Retinal pigment epithelial cell (primary cell): ENCODE measurements around the gene C20orf173.

Experiments
- DNase-seq: peaks from one replicate; pipeline ENCODE4 v3.0.0-alpha.2; 2010; ENCODE audit warnings: low read depth
- H3K4me3 ChIP-seq: 2 replicates; pipeline ENCODE4 v1.5.1; 2011; ENCODE audit warnings: mild to moderate bottlenecking, low read length, control low read depth, moderate library complexity
- TF ChIP-seq, protein P1 (sequence below): conservative IDR thresholded peaks from 2 replicates; pipeline ENCODE4 v1.5.1; 2011; ENCODE audit warnings: low read depth, low read length, control low read depth, inconsistent platforms

Gene C20orf173

DNA sequence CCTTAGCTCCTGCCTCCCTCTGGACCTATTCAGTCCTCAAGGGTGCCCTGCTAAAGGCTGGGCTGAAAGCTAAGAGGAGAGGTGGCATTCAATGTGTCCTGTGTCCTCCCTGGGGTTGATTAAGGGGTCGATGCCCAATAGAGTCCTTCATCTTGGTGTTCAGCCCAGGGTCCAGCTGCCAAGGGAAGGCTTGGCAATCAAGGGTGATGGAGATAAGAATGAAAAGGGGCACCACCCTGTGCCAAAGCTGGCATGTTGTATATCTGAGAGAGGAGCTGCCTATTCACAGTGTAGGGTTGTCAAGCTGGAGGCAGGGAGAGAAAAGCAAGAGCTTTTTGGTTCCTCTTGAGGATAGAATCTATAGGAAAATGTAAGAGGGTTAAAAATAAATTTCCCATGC, 12.3 kb downstream of the C20orf173 start:
- TF ChIP-seq, protein P1, sequence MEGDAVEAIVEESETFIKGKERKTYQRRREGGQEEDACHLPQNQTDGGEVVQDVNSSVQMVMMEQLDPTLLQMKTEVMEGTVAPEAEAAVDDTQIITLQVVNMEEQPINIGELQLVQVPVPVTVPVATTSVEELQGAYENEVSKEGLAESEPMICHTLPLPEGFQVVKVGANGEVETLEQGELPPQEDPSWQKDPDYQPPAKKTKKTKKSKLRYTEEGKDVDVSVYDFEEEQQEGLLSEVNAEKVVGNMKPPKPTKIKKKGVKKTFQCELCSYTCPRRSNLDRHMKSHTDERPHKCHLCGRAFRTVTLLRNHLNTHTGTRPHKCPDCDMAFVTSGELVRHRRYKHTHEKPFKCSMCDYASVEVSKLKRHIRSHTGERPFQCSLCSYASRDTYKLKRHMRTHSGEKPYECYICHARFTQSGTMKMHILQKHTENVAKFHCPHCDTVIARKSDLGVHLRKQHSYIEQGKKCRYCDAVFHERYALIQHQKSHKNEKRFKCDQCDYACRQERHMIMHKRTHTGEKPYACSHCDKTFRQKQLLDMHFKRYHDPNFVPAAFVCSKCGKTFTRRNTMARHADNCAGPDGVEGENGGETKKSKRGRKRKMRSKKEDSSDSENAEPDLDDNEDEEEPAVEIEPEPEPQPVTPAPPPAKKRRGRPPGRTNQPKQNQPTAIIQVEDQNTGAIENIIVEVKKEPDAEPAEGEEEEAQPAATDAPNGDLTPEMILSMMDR, result no peak

DNA sequence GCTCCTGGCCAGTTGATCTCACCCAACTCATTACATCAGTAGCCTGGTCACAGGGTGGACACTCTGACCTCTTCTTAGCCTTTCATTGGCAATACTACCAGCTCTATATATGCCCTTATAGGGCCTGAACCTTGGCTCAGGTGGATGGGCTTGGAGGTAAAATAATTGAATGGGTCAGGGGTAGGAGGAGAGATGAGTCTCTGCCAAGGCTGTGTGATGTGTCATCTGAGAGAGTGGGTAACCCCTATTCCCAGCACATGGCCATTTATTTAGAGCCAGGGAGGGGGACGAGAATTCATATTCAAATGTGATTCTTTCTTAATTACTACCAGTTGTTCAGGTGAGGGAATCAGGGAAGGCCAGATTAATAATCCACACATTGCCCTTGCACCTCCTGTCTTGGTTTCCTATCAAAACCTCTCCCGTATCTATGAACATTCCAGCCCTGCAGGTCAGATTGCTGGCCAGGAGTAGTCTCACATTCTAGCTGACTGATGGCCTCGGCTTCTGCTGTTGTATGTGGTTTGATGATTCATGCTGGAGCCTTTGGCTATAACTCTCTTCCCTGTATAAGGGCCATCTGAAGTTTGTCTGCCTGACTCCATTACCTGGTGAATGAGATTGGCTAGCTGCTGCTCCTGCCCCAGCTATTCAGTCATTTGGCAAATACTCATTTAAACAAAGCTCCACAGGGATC, 13.4 kb downstream of the C20orf173 start:
- no peak overlapping the region for H3K4me3 ChIP-seq
- peak; percentile 17 for DNase-seq
- TF ChIP-seq, protein P1, result no peak

More for the DNA sequence above, 12.3 kb downstream of the C20orf173 start:
- H3K4me3 ChIP-seq, result no peak overlapping the region
- no peak for DNase-seq

DNA sequence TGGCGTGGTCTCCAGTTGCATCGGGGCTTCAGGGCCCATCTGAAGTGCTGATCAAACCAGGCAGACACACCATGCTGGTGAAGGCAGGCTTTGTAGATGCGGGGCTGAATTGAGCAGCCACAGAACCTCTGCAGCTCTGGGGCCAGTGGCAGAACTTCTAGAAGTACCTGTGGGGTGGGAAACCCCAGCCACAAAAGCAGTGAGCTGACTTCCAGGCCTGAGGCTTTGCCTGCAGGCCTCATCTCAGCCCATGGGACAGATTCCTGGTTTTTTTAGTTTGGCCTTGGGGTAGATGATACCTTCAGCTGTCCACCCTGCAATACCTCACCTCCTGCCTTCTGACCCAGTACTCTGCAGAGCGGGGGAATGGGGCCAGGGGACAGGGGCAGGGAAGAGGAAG, 14.1 kb downstream of the C20orf173 start:
- no peak overlapping the region for H3K4me3 ChIP-seq
- no peak for DNase-seq
- TF ChIP-seq, protein P1, result no peak

DNA sequence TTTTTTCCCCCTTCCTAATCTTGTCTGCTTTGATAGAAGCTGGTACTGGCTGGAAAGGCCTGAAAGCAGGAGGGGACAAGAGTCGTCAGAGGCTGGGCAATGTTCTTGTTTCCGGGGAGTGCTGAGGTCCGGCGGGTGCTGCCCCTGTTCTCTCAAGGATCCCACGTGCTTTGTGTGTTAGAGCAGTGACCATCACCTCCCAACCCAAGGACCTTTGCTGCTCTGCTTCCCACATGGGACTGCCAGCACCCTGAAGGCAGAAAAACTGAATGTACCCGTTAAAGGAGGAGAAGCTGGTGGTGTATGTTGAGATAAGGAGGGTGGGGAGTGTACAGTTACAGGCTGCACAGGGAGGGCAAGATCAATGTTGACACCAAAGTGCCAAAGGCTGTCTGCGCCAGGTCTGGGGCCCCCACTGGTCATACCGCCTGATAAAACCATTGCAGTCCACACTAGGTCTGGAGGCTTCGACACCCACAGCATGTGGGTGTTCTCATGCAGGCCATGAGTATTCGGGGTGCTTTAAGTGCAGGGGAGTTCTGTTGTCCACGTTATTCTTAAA, 15.0 kb downstream of the C20orf173 start:
- TF ChIP-seq, protein P1, result no peak
- DNase-seq, result no peak
- no peak overlapping the region for H3K4me3 ChIP-seq

DNA sequence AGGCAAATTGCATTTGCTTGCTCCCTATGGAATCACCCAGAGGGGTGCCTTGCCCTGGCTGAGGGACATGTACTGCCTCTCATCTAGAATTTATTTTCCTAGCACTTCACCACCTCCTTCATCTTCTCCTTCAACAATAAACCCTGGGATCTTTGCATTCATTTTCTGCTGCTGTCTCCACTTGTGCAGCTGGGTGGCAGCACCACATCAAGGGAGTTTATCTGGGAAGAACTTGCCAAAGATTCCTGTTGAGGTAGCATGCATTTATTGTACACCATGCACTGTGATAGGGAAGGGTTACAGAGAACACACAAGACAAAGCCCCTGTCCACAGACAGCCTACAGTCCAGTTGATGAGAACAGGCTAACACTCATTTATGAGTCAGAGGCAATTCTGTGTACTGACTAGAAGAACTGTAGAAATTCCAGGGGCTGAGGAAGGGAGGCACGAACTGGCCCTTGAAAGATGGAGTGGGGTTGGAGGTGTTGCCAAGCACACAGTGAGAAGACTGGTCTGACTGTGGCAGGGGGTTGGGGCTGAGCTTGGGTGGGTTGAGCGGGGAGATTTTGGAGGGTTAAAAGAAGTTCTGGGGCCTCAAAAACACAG, 17.5 kb downstream of the C20orf173 start:
- TF ChIP-seq, protein P1, result peak; percentile 75
- DNase-seq, result peak; percentile 4
- H3K4me3 ChIP-seq, result no peak overlapping the region

DNA sequence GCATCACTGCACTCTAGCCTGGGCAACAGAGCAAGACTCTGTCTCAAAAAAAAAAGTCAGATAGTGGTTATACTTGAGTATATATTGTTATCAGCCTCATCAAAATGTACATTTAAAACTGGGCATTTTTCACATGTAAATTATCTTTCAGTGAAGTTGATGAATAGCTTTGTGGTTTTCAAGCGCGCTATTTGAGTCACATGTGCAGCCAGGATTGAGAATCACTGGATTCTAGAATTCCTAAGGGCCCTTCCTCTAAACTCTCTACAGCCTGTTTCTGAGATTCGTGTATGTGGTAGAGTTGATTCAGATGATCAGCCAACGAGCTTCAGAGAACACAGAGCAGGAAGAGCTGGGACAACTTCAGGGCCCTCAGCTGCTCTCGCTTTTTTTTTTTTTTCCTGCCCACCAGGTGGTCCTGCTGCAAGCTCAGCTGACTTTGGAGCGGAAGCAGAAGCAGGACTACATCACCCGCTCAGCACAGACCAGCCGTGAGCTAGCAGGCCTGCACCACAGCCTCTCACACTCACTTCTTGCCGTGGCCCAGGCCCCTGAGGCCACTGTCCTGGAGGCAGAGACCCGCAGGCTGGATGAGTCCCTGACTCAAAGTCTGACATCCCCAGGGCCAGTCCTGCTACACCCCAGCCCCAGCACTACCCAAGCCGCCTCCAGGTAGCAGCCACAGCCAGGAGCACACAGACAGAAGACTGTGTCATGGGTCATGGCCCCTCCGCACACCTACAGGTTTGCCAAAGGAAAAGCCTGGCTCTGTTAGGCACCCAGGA, 18.3 kb downstream of the C20orf173 start:
- TF ChIP-seq, protein P1, result no peak
- no peak overlapping the region for H3K4me3 ChIP-seq
- no peak for DNase-seq
